Endothelial cell (in vitro differentiated cells): ENCODE data around the gene VPS54. TPM values are rescaled to one million over a fixed set of nuclear protein-coding genes. Genes with fewer than 3 reads are reported as not detected.

Experiments used
- DNase-seq: peaks from one replicate; pipeline ENCODE4 v3.0.0; 2021; ENCODE audit warnings: low spot score
- H3K27ac Mint-ChIP-seq: one replicate; pipeline ENCODE4 v1.8.0; 2021; ENCODE audit warnings: mixed read lengths, inconsistent platforms; ENCODE audit not compliant: unreplicated experiment
- H3K27me3 Mint-ChIP-seq: one replicate; pipeline ENCODE4 v1.8.0; 2021; ENCODE audit warnings: mild to moderate bottlenecking, moderate library complexity, mixed read lengths, inconsistent platforms; ENCODE audit not compliant: unreplicated experiment
- H3K36me3 Mint-ChIP-seq: one replicate; pipeline ENCODE4 v1.8.0; 2021; ENCODE audit warnings: mild to moderate bottlenecking, low read depth, mixed read lengths, inconsistent platforms; ENCODE audit not compliant: unreplicated experiment
- H3K4me1 Mint-ChIP-seq: one replicate; pipeline ENCODE4 v1.8.0; 2021; ENCODE audit warnings: mild to moderate bottlenecking, mixed read lengths, inconsistent platforms; ENCODE audit not compliant: unreplicated experiment
- H3K4me3 Mint-ChIP-seq: one replicate; pipeline ENCODE4 v1.8.0; 2021; ENCODE audit warnings: mild to moderate bottlenecking, mixed read lengths, inconsistent platforms; ENCODE audit not compliant: unreplicated experiment
- H3K9me3 Mint-ChIP-seq: one replicate; pipeline ENCODE4 v1.8.0; 2021; ENCODE audit warnings: mixed read lengths, inconsistent platforms; ENCODE audit not compliant: unreplicated experiment
- CTCF ChIP-seq: fragments of 200-600 bp; sonication (generic); IDR thresholded peaks from one replicate; pipeline ENCODE4 v1.5.0; 2021; ENCODE audit warnings: antibody characterized with exemption; ENCODE audit not compliant: unreplicated experiment
- total RNA-seq: library from RNA; stranded (reverse); fragmentation: NEBNext Ultra II Directional; extraction: Animal tissue kit (Norgen Biotek cat#: 25700); gene quantifications from one replicate; pipeline ENCODE4 v1.2.1, GENCODE V29; 2021; ENCODE audit not compliant: unreplicated experiment

Gene VPS54
- total RNA-seq, 1 donor from 2014 or later: 13.6 TPM

GRCh38 chr2:64017811-64018700 is 1.2 kb downstream of the VPS54 start:
- no peak for DNase-seq
- Mint-ChIP-seq H3K27ac (peak overlapping the region; percentile 97), H3K36me3 (peaks cover 10% of the 10 kb centered on the region), H3K4me1 (peaks cover 32% of the 10 kb centered on the region), H3K9me3 (no peaks in the 10 kb centered on the region), H3K4me3 (peak overlapping the region; percentile 98), H3K27me3 (peaks cover 13% of the 10 kb centered on the region)
- TF ChIP-seq CTCF: no peak

GRCh38 chr2:64015898-64016297 is 3.3 kb downstream of the VPS54 start:
- H3K27me3 Mint-ChIP-seq: peaks cover 14% of the 10 kb centered on the region
- H3K36me3 Mint-ChIP-seq: peaks cover 10% of the 10 kb centered on the region
- no peak overlapping the region for H3K27ac Mint-ChIP-seq
- no peaks in the 10 kb centered on the region for H3K9me3 Mint-ChIP-seq
- H3K4me1 Mint-ChIP-seq: peaks cover 29% of the 10 kb centered on the region
- H3K4me3 Mint-ChIP-seq: no peak overlapping the region
- no peak for DNase-seq
- no peak for TF ChIP-seq CTCF

- no peaks in the 10 kb centered on the region for H3K9me3 Mint-ChIP-seq
- no peak overlapping the region for H3K4me3 Mint-ChIP-seq
- no peak for DNase-seq
- H3K27ac Mint-ChIP-seq: no peak overlapping the region
- TF ChIP-seq CTCF: no peak
- H3K27me3 Mint-ChIP-seq: peaks cover 13% of the 10 kb centered on the region
- H3K36me3 Mint-ChIP-seq: peaks cover 10% of the 10 kb centered on the region
- H3K4me1 Mint-ChIP-seq: peaks cover 26% of the 10 kb centered on the region
Measured at GRCh38 chr2:64015391-64015790, 3.8 kb downstream of the VPS54 start.

GRCh38 chr2:64014628-64015027 is 4.6 kb downstream of the VPS54 start:
- DNase-seq: no peak
- TF ChIP-seq CTCF: no peak
- H3K4me1 Mint-ChIP-seq: peaks cover 21% of the 10 kb centered on the region
- H3K4me3 Mint-ChIP-seq: no peak overlapping the region
- no peaks in the 10 kb centered on the region for H3K9me3 Mint-ChIP-seq
- H3K36me3 Mint-ChIP-seq: peaks cover 4% of the 10 kb centered on the region
- H3K27me3 Mint-ChIP-seq: peaks cover 9% of the 10 kb centered on the region
- H3K27ac Mint-ChIP-seq: no peak overlapping the region

- DNase-seq: no peak
- Mint-ChIP-seq H3K9me3 (no peaks in the 10 kb centered on the region), H3K4me1 (peaks cover 14% of the 10 kb centered on the region), H3K27ac (no peak overlapping the region), H3K27me3 (peaks cover 2% of the 10 kb centered on the region), H3K36me3 (no peaks in the 10 kb centered on the region), H3K4me3 (no peak overlapping the region)
- TF ChIP-seq CTCF: no peak
Measured at GRCh38 chr2:64013053-64013452, 6.2 kb downstream of the VPS54 start.
